NCI-H510A (cell line): ENCODE data around the gene IFNG.
A peak's percentile ranks its signal among the peaks of the same experiment; 100 is the strongest.
"Not testable (repeated sequence)": the region's sequence is repeated elsewhere in the genome, so short reads cannot be mapped to it uniquely, and the experiment has no call there.

Experiments
- DNase-seq: peaks from one replicate; lab custom pipeline; 2025; lab: John Stamatoyannopoulos, UW

Gene IFNG

DNA sequence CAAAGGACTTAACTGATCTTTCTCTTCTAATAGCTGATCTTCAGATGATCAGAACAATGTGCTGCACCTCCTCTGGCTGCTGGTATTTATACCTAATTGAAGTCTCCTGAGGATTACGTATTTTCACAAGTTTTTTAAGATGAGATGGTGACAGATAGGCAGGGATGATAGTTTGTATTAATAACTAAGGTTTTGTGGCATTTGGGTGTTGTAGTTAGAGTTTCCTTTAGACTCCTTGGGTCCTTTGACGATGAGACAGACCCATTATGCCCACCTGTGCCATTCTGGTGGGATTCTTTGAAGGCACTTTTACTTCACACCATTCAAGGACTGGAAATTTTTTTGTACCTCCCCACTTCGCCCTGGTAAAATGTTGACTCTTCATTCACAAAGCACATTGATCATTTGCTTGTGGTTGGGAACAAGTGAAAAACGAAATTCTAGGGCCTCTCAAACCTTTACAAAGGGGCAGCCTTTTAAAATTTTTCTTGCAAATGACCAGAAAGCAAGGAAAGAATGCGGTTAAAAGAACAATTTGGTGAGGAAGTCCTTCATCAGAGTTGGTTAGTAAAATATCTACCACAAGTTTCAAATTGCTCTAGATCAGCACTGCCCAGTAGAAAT is at the start of gene IFNG:
TSS of gene IFNG (minus strand) at position 60 of the 624 bp plus-strand sequence. CDS start 125 bp downstream, outside the sequence.
- no peak for DNase-seq

DNA sequence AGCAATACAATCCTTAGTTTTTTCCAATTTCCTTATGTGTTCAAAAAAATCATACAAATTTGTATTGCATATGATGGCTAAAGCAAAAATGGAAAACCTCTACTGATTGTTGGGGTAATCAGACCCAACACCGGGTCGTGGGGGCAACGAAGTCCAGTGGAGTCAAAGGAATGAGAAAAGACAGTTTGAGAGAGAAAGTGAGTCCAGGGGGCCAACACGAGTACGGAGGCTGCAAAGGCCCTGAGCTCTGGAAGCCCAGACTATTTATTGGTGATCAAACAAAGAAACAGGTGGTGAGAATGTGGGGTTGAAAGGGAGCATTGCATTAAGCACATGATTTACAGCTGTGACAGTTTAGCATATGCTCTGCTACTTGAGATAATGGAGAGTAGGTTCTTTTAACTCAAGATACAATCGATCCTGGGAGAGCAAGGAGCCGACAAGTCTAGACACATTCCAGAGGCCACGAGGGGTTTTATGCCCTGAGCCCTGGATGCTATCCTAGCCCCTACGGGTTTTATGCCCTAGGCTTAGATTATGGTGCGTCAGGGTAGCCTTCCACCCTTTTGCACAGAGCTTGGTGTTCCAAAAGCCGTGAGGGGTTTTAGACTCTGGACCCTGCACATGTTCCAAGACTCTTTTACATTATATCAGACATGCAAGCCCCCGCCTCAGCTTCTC is 49.6 kb upstream of the IFNG start:
- DNase-seq, result peak; percentile 12

DNA sequence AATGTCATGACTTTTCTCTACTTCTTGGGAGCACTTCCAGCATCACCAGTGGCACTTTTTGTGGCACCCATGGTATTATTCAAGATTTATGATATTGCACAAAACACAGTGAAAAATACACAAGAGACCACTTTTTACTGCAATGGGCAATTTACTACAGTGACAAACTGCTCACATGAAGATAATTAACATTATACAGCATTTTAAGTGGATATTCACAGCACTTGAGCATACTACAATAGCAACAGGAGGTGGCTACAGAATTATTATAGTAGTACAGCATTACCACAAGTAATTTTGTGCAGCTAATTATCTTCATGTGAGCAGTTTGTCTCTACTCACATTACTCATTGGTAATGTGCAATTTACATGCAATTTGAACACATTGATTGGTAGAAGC is 47.7 kb upstream of the IFNG start:
- DNase-seq, result no peak

DNA sequence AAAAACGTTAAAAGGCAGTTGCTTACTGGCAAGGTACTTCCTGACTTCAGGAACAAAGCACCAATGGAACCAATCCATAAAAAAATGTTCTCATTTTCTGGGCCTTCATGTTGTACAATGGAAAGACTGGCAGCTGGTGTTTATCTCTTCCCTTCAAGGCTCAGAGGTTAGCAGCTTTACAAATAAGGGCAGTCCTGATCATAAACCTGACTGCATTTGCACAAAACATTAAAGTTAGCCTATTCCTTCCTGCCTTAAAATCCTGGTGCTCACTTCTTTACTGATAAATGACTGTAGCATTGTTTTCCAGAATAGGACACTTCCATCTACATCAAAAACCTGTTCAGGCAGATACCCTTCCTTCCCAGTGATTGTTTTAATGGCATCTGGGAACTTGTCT is 46.9 kb upstream of the IFNG start:
- no peak for DNase-seq

DNA sequence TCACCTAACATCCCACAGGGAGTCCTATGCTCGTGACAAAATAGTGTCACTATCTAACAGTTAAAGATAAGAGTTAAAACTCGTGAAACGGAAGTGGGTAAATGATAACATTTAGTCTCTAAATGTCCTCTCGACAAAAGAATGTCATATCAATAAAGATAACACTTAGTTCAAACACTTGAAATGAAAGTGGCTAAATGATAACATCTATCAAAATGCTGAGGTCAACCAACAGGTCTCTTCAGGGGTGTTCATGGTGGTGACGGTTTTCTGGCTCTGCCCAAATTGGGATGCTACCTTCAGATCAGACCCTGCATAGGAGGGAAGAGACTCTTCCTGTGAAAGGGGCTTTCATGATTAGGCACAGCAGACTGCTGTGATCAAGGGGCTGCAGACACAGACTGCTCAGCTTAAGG is 43.9 kb upstream of the IFNG start:
- no peak for DNase-seq

DNA sequence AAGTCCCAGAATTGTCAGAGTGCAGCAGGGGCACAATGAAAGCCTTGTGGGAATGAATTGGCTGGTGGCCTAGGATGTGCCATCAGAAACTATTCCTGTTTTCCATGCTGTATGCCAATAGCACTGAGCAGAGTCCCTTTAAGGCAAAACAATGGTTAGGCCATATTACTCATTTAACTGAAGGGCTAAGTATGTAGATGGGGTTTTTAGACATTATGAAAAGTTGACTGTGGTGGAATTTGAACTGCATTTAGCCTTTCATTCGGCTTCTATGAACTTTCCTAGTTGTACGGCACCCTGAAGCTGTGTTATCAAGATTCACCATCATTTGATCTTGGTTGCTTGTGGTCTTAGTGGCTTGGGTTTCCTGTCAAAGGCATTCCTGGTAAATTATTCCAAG is 41.3 kb upstream of the IFNG start:
- DNase-seq, result no peak

DNA sequence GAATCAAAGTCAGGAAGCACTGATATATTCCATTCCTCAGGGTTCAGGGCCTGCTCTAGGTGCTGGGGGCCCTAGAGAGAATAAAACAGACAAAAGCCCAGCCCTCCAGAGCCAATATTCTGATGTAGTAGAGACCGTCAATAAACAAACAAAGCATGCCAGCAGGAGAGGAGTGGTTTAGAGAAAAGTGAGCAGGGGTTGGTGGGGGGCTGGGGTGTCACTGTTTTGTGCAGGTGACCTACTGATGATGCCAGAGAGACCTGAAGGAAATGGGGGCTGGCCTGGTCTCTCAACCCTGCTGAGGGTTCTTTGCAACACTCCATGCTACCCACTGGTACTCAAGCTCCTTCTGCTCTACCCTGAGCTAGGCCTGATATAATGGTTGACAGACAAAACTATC is 39.6 kb upstream of the IFNG start:
- DNase-seq, result no peak

DNA sequence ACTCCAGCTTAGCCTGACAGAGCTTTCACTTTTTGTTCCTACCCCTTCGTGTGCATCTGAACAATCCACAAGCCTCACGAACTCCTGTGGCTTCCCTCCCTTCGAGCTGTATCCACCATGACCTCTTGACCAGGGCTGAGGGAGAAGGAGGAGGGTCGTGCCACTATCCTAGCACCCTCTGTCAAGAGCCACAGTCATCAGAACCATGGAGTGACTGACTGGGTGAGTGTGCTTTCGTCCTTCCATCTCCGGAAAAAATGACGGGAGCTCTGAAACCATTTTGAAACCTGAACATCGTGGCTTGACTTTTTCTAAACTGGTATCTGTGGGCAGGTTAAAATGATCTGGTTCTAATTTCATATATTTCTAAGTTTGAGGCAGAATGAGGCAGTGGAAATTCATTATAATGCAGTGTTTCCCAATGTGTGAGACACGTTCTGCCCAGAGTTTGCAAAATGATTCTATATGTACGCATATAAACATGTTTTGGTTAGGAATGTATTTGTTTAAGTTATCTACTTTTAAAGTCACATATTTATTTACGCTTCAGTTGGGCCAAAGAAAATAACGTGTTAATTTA is 39.1 kb upstream of the IFNG start:
- no peak for DNase-seq

DNA sequence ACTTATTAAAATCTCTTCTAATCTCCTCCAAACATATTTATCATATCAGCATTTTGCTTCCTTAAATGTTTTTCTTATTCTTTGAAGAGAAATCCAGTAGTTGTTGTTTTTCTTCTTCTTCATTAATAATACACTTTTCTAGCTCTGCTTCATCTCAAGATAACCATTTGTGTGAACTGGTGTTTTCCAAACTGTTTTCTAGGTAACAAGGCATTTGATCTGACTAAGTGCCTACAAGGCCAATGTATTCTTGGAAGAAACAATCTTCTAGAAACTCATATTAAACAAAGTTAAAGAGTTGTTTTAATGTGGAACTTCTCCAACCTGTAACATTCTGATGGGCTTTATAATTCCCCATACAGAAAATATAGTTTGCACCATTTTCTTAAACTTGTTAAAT is 30.8 kb upstream of the IFNG start:
- DNase-seq, result no peak

DNA sequence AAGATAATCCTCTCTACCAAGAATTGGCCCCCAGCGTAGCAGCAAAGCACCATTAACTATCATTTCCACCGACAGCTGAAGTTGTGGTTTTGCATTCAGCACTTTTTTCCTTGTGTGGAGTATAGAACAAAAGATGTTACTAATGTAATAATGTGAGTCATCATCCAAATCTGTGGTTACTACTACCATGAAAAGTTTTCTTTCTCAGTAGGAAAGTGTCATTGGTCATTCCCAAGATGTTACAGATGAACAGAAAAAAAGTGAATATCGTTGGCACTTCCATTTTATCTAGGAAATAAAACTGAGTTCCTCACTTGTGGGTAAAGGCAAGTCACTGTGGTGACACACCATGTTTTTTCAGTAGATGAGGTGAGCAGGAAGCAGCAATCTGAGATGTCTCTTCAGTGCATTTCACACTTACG is 30.3 kb upstream of the IFNG start:
- no peak for DNase-seq

DNA sequence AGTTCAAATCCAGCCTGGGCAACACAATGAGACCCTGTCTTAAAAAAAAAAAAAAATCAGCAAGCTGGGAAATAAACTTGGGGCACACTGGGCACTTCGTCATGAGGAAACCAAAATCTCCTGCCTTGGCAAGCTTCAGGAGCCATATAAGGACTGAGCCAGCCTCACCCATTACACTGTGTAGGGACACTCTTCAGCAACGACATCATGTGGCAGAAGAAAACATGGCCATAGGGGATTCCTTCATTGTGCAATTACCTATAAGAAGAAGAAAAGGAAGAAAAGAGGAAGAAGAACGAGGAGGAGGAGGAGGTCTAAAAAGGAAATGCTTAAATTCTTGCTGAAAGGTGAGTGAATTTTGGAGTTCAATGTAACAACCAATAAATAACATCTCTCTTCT is 26.1 kb upstream of the IFNG start:
- DNase-seq, result no peak

DNA sequence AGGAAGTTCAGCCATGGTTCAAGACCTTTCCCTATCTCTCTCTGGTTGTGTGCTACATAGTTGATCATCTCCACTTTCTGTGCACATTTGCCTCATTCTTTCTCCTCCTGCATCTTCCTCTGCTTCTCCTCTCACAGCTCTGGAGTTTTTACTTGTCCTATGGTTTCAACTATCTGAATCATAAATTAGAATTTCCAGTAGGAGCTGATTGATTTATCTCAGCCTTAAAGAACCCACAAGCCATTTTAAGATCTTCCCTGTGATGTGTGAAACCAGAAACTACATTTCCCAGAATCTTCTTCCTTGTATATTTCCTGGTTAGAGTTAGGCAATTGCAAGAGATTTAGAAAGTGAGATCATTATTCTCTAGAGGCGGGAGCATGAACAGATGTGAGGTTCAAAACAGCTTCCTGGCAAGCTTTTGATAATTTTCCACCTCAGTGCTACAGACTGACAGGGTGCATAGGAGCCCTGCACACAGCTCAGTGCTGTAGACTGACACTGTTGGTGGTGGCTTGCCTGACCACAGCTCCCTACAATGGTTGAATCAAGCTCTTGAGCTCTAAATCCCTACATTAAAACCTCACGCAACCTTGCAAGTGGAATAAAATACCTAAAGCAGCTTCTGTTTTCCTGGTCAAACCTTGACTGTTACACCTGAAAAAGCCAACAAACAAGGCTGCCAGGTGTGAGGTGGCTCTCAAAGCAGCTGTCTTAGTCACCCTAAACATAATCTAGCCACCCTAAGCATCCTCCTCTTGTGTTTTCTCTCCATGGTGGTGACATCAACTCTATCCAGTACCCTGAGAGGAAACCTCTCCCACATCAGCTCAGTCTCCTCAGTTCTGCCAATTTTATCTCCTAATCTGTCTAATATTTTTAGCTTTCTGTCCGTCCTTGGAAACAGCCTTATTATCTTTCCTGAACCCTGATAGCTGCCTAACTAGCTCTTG is 21.5 kb upstream of the IFNG start:
- DNase-seq, result no peak

DNA sequence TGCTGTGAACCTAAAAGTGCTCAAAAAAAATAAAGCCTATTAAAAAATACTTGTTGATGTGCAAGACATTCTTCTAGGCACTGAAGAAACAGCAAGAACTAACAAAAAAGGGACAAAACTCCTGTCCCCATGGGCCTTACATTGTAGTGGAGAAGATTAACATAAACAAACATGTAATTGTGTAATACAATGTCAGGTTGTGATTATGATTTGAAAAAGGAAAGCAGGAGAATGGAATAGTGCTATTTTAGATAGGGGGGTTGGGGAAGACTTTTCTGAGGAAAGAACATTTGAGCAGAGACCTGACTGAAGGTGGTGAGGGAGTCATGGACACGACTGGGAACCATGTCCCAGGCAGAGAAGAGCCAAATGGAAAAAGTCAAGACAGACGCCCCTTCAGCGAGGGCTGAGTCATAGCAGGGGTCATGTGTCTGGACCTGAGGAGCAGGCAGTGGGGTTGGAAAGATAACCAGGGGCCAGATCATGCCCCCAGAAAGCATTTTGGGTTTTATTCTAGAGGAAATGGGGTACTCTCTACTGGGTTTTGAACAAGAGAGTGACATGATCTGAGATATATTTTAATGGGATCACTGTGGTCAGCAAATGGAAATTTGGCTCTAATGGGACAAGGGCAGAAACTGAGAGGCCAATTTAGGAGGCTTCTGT is 19.4 kb upstream of the IFNG start:
- DNase-seq, result no peak

DNA sequence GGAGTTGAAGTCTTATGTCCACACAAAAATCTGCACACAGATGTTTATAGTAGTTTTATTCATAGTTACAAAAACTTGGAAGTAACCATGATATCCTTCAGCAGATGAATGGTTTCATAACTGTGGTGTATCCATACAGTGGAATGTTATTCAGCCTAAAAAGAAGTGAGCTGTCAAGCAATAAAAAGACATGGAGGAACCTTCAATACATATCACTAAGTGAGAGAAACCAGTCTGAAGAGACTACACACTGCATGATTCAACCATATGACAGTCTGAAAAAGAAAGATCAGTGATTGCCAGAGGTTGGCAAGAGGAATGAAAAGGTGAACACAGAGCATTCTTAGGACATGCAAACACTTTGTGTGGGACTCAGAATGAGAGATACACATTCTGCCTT is 18.6 kb upstream of the IFNG start:
- DNase-seq, result no peak

DNA sequence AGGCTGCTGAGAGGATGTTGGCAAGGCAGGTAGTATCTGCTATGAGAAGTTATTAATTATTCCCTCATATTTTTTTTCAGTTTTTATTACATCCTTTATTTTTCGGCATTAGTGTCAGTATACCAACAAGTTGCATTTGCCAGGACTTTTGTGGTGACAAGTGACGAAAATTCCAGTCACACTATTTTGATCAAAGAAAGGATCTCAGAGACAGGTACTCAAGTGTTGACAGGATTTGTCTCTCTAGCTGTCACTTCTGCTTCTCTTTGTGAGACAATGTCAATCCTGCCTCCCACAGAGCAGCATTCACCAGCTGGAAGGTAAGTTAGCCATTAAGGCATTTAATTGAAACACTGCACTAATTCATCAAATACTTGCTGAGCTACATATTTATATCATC is 18.0 kb upstream of the IFNG start:
- no peak for DNase-seq

DNA sequence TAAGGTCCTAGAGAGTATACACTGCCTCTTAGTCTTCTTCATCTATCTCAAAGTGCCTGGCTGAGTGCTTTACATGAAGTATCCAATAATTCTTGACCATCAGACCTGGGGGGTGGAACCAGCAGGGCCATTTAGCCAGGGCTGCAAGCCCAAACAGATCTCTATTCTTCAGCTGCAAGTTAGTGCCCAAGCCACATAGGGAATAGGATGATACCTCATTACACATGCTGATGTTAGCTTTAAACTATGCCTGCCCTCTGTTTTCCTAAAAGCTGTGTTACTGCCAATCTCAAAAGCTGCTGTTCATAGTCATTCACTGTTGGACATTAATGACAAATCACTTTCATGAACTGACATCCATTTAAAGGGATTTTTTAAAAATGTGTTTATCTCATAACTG is 16.7 kb upstream of the IFNG start:
- no peak for DNase-seq

DNA sequence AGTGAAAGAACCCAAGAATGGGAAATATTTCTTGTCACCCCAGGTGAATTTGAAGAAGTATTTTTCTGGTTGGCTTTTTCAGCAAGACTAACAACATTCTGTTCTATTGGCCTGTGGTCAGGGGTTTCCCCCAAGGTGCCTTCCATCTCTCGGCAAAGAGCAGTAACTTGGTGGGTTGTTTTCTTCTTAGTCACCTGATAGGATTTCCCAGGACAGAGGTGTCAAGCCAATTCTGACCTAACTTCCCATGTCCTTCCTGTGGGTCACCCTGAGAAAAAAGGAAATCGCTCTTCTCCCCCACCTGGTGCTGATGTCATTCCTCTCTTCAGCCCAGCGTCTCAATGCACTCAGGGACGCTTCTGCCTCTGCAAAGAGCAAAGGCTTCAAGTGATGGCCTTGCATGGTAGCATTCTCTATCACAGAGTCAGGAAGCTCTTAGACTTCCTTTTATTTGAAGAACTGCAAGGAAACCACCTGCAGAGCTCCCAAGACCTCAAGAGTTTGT is 16.1 kb upstream of the IFNG start:
- DNase-seq, result no peak

DNA sequence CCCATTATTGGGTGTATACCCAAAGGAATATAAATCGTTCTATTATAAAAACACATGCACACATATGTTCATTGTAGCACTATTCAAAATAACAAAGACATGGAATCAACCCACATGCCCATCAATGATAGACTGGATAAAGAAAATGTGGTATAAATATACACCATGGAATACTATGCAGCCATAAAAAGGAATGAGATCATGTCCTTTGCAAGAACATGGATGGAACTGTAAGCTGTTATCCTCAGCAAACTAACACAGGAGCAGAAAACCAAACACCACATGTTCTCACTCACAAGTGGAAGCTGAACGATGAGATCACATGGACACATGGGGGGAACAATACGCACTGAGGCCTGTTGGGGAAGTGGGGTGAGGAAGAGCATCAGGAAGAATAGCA is 15.2 kb upstream of the IFNG start:
- DNase-seq, result not testable (repeated sequence)

DNA sequence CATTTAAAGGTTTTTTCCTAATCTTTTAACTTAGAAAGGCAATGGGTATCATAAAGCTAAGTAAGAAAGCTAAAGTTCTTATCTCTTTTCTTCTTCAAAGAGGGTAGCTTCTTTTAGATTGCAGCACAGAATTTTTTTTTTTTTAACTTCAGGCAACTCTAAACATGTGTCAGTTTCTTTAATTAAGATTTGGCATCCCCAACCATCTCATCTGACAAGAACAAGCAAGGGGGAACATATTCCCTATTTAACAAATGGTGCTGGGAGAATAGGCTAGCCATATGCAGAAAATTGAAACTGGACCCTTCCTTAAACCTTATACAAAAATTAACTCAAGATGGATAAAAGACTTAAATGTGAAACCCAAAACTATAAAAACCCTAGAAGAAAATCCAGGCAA is 14.3 kb upstream of the IFNG start:
- DNase-seq, result no peak

DNA sequence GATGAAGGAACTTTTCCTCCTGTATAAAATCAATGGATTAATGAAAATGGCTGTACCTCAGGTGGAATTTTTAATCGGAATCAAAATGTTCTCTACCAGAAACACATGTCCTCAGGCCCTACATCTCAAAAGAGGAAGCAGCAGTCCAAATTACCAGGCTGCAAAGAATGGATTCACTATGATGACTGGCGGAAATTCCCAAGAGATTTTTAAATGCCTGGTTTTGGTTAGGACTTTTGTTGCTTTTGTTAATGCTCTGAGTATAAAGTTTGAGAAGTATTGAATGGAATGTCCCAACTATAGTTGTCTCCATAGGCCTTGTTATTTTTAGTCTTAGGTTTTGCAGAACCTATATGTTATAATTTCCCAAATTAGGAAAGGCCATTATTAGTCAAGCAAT is 11.2 kb upstream of the IFNG start:
- no peak for DNase-seq

DNA sequence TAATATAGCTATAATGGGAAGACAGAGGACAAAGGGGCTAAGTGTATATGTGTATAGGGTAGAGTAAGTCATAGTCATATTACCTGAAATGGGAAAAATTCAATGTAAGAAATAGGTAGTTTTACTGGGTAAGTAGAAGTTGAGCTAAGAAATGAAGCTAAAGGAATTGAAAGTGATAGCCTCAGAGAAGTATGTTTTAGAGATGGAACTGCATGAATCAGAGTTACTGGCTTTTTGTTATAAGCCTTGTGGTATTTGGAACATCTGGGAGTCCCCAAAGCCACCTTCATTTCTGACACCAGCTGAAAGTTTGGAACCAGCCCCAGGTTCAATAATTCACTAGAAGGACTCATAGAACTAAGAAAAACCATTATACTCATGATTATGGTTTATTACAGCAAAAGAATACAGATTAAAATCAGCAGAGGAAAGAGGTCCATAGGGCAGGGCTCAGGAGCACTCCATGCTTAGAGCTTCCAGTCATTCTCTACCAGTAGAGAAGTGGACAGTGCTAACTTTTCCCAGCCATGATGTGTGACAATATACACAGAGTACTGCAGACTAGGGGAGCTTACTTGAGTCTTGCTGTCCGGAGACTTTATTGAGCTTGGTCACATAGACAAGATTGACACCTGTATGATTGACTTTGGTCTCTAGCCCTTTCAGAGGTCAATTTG is 9.8 kb upstream of the IFNG start:
- DNase-seq, result no peak
